Ovary (tissue), 9 donors: Measurements from ENCODE around the gene LEKR1. TPM values are rescaled to one million over a fixed set of nuclear protein-coding genes. Genes with fewer than 3 reads are reported as not detected.
"Not testable (repeated sequence)": the region's sequence is repeated elsewhere in the genome, so short reads cannot be mapped to it uniquely, and the experiment has no call there.

Source experiments
- DNase-seq, 5 donors: peaks; one replicate each; pipeline ENCODE4 v3.0.0-alpha.2; 2019 to 2020
- H3K27ac ChIP-seq, 2 donors: fragments of 200-600 bp; one replicate each; pipeline versions ENCODE4 v1.5.1 to v1.8.0; 2019 to 2022
- H3K27me3 ChIP-seq: fragments of 200-600 bp; one replicate; pipeline ENCODE4 v1.8.0; 2022
- H3K36me3 ChIP-seq: fragments of 200-600 bp; sonication (generic); one replicate; pipeline ENCODE4 v1.5.1; 2019
- H3K4me1 ChIP-seq: one replicate; pipeline ENCODE4 v1.8.1; 2013; ENCODE audit warnings: mild to moderate bottlenecking, moderate library complexity; ENCODE audit not compliant: insufficient read depth
- H3K4me3 ChIP-seq: fragments of 200-600 bp; sonication (generic); one replicate; pipeline ENCODE4 v1.5.1; 2017
- H3K9me3 ChIP-seq, 2 donors: fragments of 200-600 bp in 1 of 2; sonication (generic) in 1 of 2; one replicate each; pipeline versions ENCODE4 v1.5.1 to v1.8.1; 2013 to 2019; ENCODE audit warnings: mild to moderate bottlenecking in 1 of 2, moderate library complexity in 1 of 2
- EP300 ChIP-seq: sonication (generic); formaldehyde crosslinking; IDR thresholded peaks from one replicate; pipeline ENCODE4 v1.6.1; 2017; ENCODE audit warnings: antibody characterized with exemption
- POLR2A ChIP-seq: fragments of 450-650 bp; IDR thresholded peaks from one replicate; pipeline ENCODE4 v1.6.1; 2017; ENCODE audit warnings: antibody characterized with exemption, mild to moderate bottlenecking, moderate library complexity
- WGBS, 3 donors: extraction: QIAGEN DNeasy Blood & Tissue Kit in 1 of 3; methylation state at CpG; one replicate each; pipeline versions ENCODE4 v1.1.5 to v1.1.7; 2013 to 2017; 5-methylcytosine and 5-hydroxymethylcytosine counted together
- intact Hi-C, 4 donors: fragments of 100-400 bp; cut with DNase I; formaldehyde crosslinking; loops; one replicate each; pipeline versions ENCODE4 v1.11.0 to v1.15.1; 2022 to 2023
- polyA plus RNA-seq, 2 donors: library from polyadenylated mRNA; stranded (reverse); fragments of 200-250 nt in 1 of 2; fragments of 350-450 nt in 1 of 2; fragmentation: Illumina TruSeq in 1 of 2; extraction: RNeasy Lipid Tissue Mini Kit (QIAGEN cat#74804) in 1 of 2; gene quantifications; one replicate each; pipeline ENCODE4 v1.2.3, GENCODE V29; 2013 to 2014
- total RNA-seq, 7 donors: library from RNA; depleted of rRNA in 2 of 7; stranded (reverse); fragments of >200 nt in 2 of 7; fragmentation: NEBNext Ultra II Directional in 3 of 7; extraction: Animal tissue kit (Norgen Biotek cat#: 25700) in 3 of 7; gene quantifications; one replicate each; pipeline versions ENCODE4 v1.1.0 to v1.2.4, GENCODE V29; 2016 to 2023
- TF ChIP-seq, protein P1 (sequence below), 3 donors: fragments of 450-650 bp in 2 of 3; fragments of 200-600 bp in 1 of 3; IDR thresholded peaks; one replicate each; pipeline versions ENCODE4 v1.5.1 to v1.8.0; 2016 to 2022; ENCODE audit warnings: antibody characterized with exemption in 3 of 3, mild to moderate bottlenecking in 1 of 3
- donor health status: DM: no; HTN: no; CAD: no; lungs with moderate emphysema.
- donor health status: DM: no; HTN: no; CAD: no.
- donor health status: Bipolar disorder and iron deficiency.
- donor health status: DM: yes; HTN: yes; CAD: no.
- donor health status: DM: no; HTN: no; CAD: no.
- donor health status: DM: yes; HTN: yes; CAD: no.

The LEKR1 gene
- total and polyA plus RNA-seq, 9 donors = 0.38 to 7.8 (median 2.4) TPM

DNA sequence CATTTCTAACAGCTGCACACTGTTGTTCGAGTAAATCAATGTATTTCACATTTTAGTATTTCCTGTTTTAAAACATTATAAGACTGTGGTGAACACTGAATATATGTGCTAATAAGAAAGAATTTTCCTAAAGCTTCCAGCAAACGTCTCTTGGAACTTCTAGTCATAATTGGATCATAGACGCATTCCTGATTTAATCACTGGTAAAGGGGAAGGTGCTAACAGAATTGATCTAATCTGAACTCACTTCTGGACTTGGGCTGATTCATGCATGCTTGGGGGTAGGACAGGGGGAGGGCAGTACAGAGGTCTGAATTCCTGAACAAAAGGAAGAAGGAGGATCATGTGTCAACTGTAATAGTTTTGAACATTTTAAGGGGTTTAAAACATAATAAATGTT lies 7.3 kb upstream of the LEKR1 start:
- WGBS, 3 donors = 86 to 92% (median 89%) methylated on average over 3 of the region's 3 CpGs
- no peak for DNase-seq
- Histone ChIP-seq H3K27me3 (no peaks in the 10 kb centered on the region), H3K4me1 (no peaks in the 10 kb centered on the region), H3K27ac (no peak overlapping the region), H3K4me3 (no peak overlapping the region), H3K36me3 (no peaks in the 10 kb centered on the region), H3K9me3 (no peaks in the 10 kb centered on the region)
- intact Hi-C loops = loop anchor here in 3 of 4 donors (5.0 to 10.0 kb wide), 5 partner anchors 114 to 316 kb away; partner anchors contain the start of gene TIPARP (in 1 of the 3)
- TF ChIP-seq EP300 = no peak

GRCh38 chr3:156819842-156820691 lies 6.1 kb upstream of the LEKR1 start:
- Histone ChIP-seq H3K4me3 (no peak overlapping the region), H3K4me1 (no peaks in the 10 kb centered on the region), H3K9me3 (no peaks in the 10 kb centered on the region), H3K27me3 (no peaks in the 10 kb centered on the region), H3K36me3 (no peaks in the 10 kb centered on the region), H3K27ac (no peak overlapping the region)
- no peak for DNase-seq
- WGBS, 3 donors = 46 to 67% (median 57%) methylated on average over 6 of the region's 6 CpGs
- intact Hi-C loops = loop anchor here in 3 of 4 donors (5.0 to 10.0 kb wide), 6 partner anchors 115 to 315 kb away; partner anchors contain the start of gene TIPARP (in 2 of the 3)
- TF ChIP-seq POLR2A = no peak
- TF ChIP-seq, protein P1, sequence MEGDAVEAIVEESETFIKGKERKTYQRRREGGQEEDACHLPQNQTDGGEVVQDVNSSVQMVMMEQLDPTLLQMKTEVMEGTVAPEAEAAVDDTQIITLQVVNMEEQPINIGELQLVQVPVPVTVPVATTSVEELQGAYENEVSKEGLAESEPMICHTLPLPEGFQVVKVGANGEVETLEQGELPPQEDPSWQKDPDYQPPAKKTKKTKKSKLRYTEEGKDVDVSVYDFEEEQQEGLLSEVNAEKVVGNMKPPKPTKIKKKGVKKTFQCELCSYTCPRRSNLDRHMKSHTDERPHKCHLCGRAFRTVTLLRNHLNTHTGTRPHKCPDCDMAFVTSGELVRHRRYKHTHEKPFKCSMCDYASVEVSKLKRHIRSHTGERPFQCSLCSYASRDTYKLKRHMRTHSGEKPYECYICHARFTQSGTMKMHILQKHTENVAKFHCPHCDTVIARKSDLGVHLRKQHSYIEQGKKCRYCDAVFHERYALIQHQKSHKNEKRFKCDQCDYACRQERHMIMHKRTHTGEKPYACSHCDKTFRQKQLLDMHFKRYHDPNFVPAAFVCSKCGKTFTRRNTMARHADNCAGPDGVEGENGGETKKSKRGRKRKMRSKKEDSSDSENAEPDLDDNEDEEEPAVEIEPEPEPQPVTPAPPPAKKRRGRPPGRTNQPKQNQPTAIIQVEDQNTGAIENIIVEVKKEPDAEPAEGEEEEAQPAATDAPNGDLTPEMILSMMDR (IDR thresholded peaks at IDR 0.05) = no peak
- TF ChIP-seq EP300 = no peak

DNA sequence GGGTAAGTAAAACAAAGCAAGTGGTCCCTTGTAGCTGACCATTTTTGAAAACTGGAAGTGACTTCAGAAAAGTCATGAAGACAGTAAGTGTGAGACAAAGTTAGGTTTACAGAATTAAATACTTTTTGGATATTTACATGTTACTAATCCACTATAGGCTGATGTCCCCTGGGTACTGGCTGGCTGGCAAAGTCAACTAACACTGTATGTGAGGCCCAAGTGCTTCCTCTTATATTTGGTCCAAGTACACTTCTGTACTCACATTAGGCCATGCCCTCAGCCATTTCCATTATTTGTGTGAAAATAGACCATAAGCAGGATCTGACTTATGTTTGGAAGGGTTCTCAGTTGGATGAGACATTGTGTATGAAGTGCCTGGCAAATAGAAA lies 5.5 kb upstream of the LEKR1 start:
- no peak for DNase-seq
- H3K27me3 ChIP-seq = no peaks in the 10 kb centered on the region
- intact Hi-C loops = loop anchor here in 1 of 4 donors (10.0 kb wide), 2 partner anchors 146 to 264 kb away; partner anchors contain the start of gene TIPARP
- H3K27ac ChIP-seq = no peak overlapping the region
- no peak overlapping the region for H3K4me3 ChIP-seq
- no peaks in the 10 kb centered on the region for H3K9me3 ChIP-seq
- TF ChIP-seq, protein P1 (IDR thresholded peaks at IDR 0.05) = no peak
- no peak for TF ChIP-seq POLR2A
- TF ChIP-seq EP300 = no peak
- no peaks in the 10 kb centered on the region for H3K4me1 ChIP-seq
- no peaks in the 10 kb centered on the region for H3K36me3 ChIP-seq

- intact Hi-C loops = loop anchor here in 1 of 4 donors (10.0 kb wide), 2 partner anchors 148 to 262 kb away; partner anchors contain the start of gene TIPARP
- H3K4me3 ChIP-seq, H3K27ac ChIP-seq, H3K9me3 ChIP-seq, H3K4me1 ChIP-seq, DNase-seq, H3K36me3 ChIP-seq, H3K27me3 ChIP-seq: not testable (repeated sequence)
- 96% methylated on average over 22 to 32 of the region's 32 CpGs for WGBS, 3 donors
Observed at GRCh38 chr3:156822626-156823260, 3.4 kb upstream of the LEKR1 start.

GRCh38 chr3:156825795-156826143 lies 384 bp upstream of the LEKR1 start:
- WGBS, 3 donors = 9 to 10% (median 9%) methylated on average over 8 of the region's 8 CpGs
- TF ChIP-seq, protein P1 (IDR thresholded peaks at IDR 0.05) = no peak
- TF ChIP-seq POLR2A (no peak), EP300 (no peak)
- H3K4me1 ChIP-seq = no peaks in the 10 kb centered on the region
- no peaks in the 10 kb centered on the region for H3K9me3 ChIP-seq
- peak overlapping the region; percentile 75 to 83 for H3K27ac ChIP-seq
- no peaks in the 10 kb centered on the region for H3K36me3 ChIP-seq
- DNase-seq = no peak
- no peaks in the 10 kb centered on the region for H3K27me3 ChIP-seq
- intact Hi-C loops = loop anchor here in 2 of 4 donors (5.0 to 10.0 kb wide), 3 partner anchors 151 to 262 kb away; partner anchors contain the start of gene TIPARP (in 1 of the 2)
- H3K4me3 ChIP-seq = peak overlapping the region; percentile 67
